Measurements from ENCODE around the gene CD37.

The CD37 gene

GRCh38 chr19:49382639-49383038, 47.4 kb downstream of the CD37 start:
- no peak overlapping the region for H3K27ac ChIP-seq (ENCODE audit: low read depth, low read length)
- TF ChIP-seq, protein P1, sequence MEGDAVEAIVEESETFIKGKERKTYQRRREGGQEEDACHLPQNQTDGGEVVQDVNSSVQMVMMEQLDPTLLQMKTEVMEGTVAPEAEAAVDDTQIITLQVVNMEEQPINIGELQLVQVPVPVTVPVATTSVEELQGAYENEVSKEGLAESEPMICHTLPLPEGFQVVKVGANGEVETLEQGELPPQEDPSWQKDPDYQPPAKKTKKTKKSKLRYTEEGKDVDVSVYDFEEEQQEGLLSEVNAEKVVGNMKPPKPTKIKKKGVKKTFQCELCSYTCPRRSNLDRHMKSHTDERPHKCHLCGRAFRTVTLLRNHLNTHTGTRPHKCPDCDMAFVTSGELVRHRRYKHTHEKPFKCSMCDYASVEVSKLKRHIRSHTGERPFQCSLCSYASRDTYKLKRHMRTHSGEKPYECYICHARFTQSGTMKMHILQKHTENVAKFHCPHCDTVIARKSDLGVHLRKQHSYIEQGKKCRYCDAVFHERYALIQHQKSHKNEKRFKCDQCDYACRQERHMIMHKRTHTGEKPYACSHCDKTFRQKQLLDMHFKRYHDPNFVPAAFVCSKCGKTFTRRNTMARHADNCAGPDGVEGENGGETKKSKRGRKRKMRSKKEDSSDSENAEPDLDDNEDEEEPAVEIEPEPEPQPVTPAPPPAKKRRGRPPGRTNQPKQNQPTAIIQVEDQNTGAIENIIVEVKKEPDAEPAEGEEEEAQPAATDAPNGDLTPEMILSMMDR (IDR thresholded peaks at IDR 0.05; ENCODE audit: low read depth, low read length, poor library complexity, severe bottlenecking): no peak
- no peak for TF ChIP-seq EZH2phosphoT487 (IDR thresholded peaks at IDR 0.05; ENCODE audit: borderline replicate concordance, low read length)

GRCh38 chr19:49383599-49383998, 48.4 kb downstream of the CD37 start:
- Histone ChIP-seq H3K9me2 (replicated peaks; ENCODE audit: control insufficient read depth, low read length) (no peaks in the 10 kb centered on the region), H3K36me3 (ENCODE audit: control insufficient read depth, low read length) (no peaks in the 10 kb centered on the region), H3K9me3 (ENCODE audit: control insufficient read depth, insufficient read depth, low read length) (no peaks in the 10 kb centered on the region), H3F3A (ENCODE audit: control insufficient read depth, insufficient read depth) (peaks cover 4% of the 10 kb centered on the region; the same call in 1 of the 2 replicates), H3K27ac (ENCODE audit: low read depth, low read length) (no peak overlapping the region), H4K20me1 (ENCODE audit: control insufficient read depth, insufficient read depth, low read depth, low read length) (no peaks in the 10 kb centered on the region), H3K79me2 (ENCODE audit: control insufficient read depth, low read length) (no peaks in the 10 kb centered on the region), H3K27me3 (ENCODE audit: control insufficient read depth, low read length) (no peaks in the 10 kb centered on the region), H3K4me2 (ENCODE audit: low read length) (no peak overlapping the region), H3K4me1 (ENCODE audit: control insufficient read depth, low read length) (peaks cover 23% of the 10 kb centered on the region), H3K4me3 (ENCODE audit: low read length) (no peak overlapping the region)
- TF ChIP-seq, protein P1 (IDR thresholded peaks at IDR 0.05; ENCODE audit: low read depth, low read length, poor library complexity, severe bottlenecking): no peak

More at GRCh38 chr19:49382639-49383038, 47.4 kb downstream of the CD37 start:
- Histone ChIP-seq H3K79me2 (ENCODE audit: control insufficient read depth, low read length) (no peaks in the 10 kb centered on the region), H3K36me3 (ENCODE audit: control insufficient read depth, low read length) (no peaks in the 10 kb centered on the region), H3K9me2 (replicated peaks; ENCODE audit: control insufficient read depth, low read length) (no peaks in the 10 kb centered on the region), H3K4me1 (ENCODE audit: control insufficient read depth, low read length) (peaks cover 13% of the 10 kb centered on the region), H3K9me3 (ENCODE audit: control insufficient read depth, insufficient read depth, low read length) (no peaks in the 10 kb centered on the region), H4K20me1 (ENCODE audit: control insufficient read depth, insufficient read depth, low read depth, low read length) (no peaks in the 10 kb centered on the region), H3F3A (ENCODE audit: control insufficient read depth, insufficient read depth) (peaks cover 4% of the 10 kb centered on the region; the same call in 1 of the 2 replicates), H3K4me2 (ENCODE audit: low read length) (no peak overlapping the region), H3K27me3 (ENCODE audit: control insufficient read depth, low read length) (no peaks in the 10 kb centered on the region), H3K4me3 (ENCODE audit: low read length) (no peak overlapping the region)

DNA sequence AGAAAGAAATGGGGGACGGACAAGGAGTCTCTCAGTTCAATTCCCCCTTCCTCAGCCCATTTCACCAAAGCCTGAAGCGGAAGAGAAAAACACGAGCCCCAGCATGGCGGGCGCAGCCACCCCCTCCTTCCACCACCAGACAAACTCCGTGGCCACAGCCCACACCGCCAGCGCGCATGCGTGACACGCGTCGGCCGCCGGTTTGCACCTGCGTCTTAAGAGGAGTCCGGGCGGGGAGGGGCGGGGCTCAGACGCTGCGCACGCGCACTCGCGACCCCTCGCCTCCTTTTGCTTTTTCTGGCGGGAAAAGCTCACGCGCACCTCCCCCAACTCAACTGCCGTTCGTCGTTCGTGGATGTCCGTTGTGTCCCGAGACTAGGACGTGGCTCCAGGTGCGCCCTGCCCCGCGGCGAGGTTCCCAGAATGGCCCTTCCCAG, 52.7 kb downstream of the CD37 start, which contains the start of gene KASH5:
Gene KASH5, plus strand, starts transcription at position 314 of the 437 bp plus-strand sequence. CDS start 2,635 bp downstream, outside the sequence.
- no peaks in the 10 kb centered on the region for H3K9me3 ChIP-seq (ENCODE audit: control insufficient read depth, insufficient read depth, low read length)
- H3K36me3 ChIP-seq (ENCODE audit: control insufficient read depth, low read length): no peaks in the 10 kb centered on the region
- no peak within 1 kb of the TSS for H3K27ac ChIP-seq (ENCODE audit: low read depth, low read length)
- peaks cover 9% of the 10 kb centered on the region for H3F3A ChIP-seq (ENCODE audit: control insufficient read depth, insufficient read depth)
- peak within 1 kb of the TSS; percentile 42 for H3K4me2 ChIP-seq (ENCODE audit: low read length)
- H3K79me2 ChIP-seq (ENCODE audit: control insufficient read depth, low read length): no peaks in the 10 kb centered on the region
- no peaks in the 10 kb centered on the region for H3K9me2 ChIP-seq (replicated peaks; ENCODE audit: control insufficient read depth, low read length)
- peaks cover 49% of the 10 kb centered on the region for H3K4me1 ChIP-seq (ENCODE audit: control insufficient read depth, low read length)
- no peak within 1 kb of the TSS for H3K4me3 ChIP-seq (ENCODE audit: low read length)
- TF ChIP-seq EZH2phosphoT487 (IDR thresholded peaks at IDR 0.05; ENCODE audit: borderline replicate concordance, low read length): no peak
- TF ChIP-seq, protein P1 (IDR thresholded peaks at IDR 0.05; ENCODE audit: low read depth, low read length, poor library complexity, severe bottlenecking): no peak
- no peaks in the 10 kb centered on the region for H4K20me1 ChIP-seq (ENCODE audit: control insufficient read depth, insufficient read depth, low read depth, low read length)
- H3K27me3 ChIP-seq (ENCODE audit: control insufficient read depth, low read length): no peaks in the 10 kb centered on the region
